Astrocyte (in vitro differentiated cells and primary cell): ENCODE results near the gene SAMMSON. TPM values are rescaled to one million over a fixed set of nuclear protein-coding genes. Genes with fewer than 3 reads are reported as not detected.

Experiments used
- DNase-seq: peaks from one replicate; pipeline ENCODE4 v3.0.0-alpha.2; 2010; ENCODE audit warnings: low read depth
- FAIRE-seq: peaks from 2 replicates; lab custom pipeline; 2011; peaks lifted over from hg19 to GRCh38; lab: Jason Lieb, UNC
- H2AFZ ChIP-seq: 2 replicates; pipeline ENCODE4 v1.6.0; 2012; ENCODE audit warnings: low read depth, low read length, inconsistent platforms
- H3K27ac ChIP-seq: 2 replicates; pipeline ENCODE4 v1.5.1; 2011; ENCODE audit warnings: low read depth, low read length, inconsistent platforms
- H3K27me3 ChIP-seq: 2 replicates; pipeline ENCODE4 v1.6.0; 2011; ENCODE audit warnings: low read length, inconsistent platforms; ENCODE audit not compliant: insufficient read depth
- H3K36me3 ChIP-seq: 2 replicates; pipeline ENCODE4 v1.5.1; 2011; ENCODE audit warnings: low read length, inconsistent platforms; ENCODE audit not compliant: insufficient read depth
- H3K4me1 ChIP-seq: 2 replicates; pipeline ENCODE4 v1.5.1; 2011; ENCODE audit warnings: low read length, inconsistent platforms; ENCODE audit not compliant: insufficient read depth
- H3K4me2 ChIP-seq: 2 replicates; pipeline ENCODE4 v1.6.0; 2012; ENCODE audit warnings: low read length, inconsistent platforms
- H3K4me3 ChIP-seq: 2 replicates; pipeline ENCODE4 v1.5.1; 2011; ENCODE audit warnings: low read depth, mild to moderate bottlenecking, low read length, inconsistent platforms; ENCODE audit not compliant: insufficient read depth
- H3K79me2 ChIP-seq: 2 replicates; pipeline ENCODE4 v1.6.0; 2012; ENCODE audit warnings: mild to moderate bottlenecking, low read length, inconsistent platforms; ENCODE audit not compliant: insufficient read depth
- H3K9ac ChIP-seq: 2 replicates; pipeline ENCODE4 v1.6.0; 2012; ENCODE audit warnings: mild to moderate bottlenecking, low read length, inconsistent platforms
- H3K9me3 ChIP-seq: 2 replicates; pipeline ENCODE4 v1.5.1; 2012; ENCODE audit warnings: low read depth, mild to moderate bottlenecking, low read length, inconsistent platforms; ENCODE audit not compliant: insufficient read depth
- H4K20me1 ChIP-seq: 2 replicates; pipeline ENCODE4 v1.6.0; 2012; ENCODE audit warnings: low read length, inconsistent platforms; ENCODE audit not compliant: insufficient read depth
- H3K27ac Mint-ChIP-seq: one replicate; pipeline ENCODE4 v1.8.0; 2021; ENCODE audit warnings: mild to moderate bottlenecking, mixed read lengths; ENCODE audit not compliant: unreplicated experiment
- H3K27me3 Mint-ChIP-seq: one replicate; pipeline ENCODE4 v1.8.0; 2021; ENCODE audit warnings: low read depth, mixed read lengths; ENCODE audit not compliant: unreplicated experiment
- H3K36me3 Mint-ChIP-seq: one replicate; pipeline ENCODE4 v1.8.0; 2021; ENCODE audit warnings: low read depth, mixed read lengths; ENCODE audit not compliant: unreplicated experiment
- H3K4me1 Mint-ChIP-seq: one replicate; pipeline ENCODE4 v1.8.0; 2021; ENCODE audit warnings: low read depth, mixed read lengths; ENCODE audit not compliant: unreplicated experiment
- H3K4me3 Mint-ChIP-seq: one replicate; pipeline ENCODE4 v1.8.0; 2021; ENCODE audit warnings: mild to moderate bottlenecking, moderate library complexity, mixed read lengths; ENCODE audit not compliant: unreplicated experiment
- H3K9me3 Mint-ChIP-seq: one replicate; pipeline ENCODE4 v1.8.0; 2021; ENCODE audit warnings: mild to moderate bottlenecking, mixed read lengths; ENCODE audit not compliant: unreplicated experiment
- EZH2 ChIP-seq: IDR thresholded peaks from 2 replicates; pipeline ENCODE4 v1.6.1; 2012; ENCODE audit warnings: mild to moderate bottlenecking, low read length, inconsistent platforms; ENCODE audit not compliant: insufficient read depth
- total RNA-seq: library from RNA; stranded (reverse); gene quantifications from 2 replicates; pipeline ENCODE4 v1.2.1, GENCODE V29; 2021
- TF ChIP-seq, protein P1 (sequence below): IDR thresholded peaks from 2 replicates; pipeline ENCODE4 v1.5.1; 2011; ENCODE audit warnings: low read depth, mild to moderate bottlenecking, inconsistent platforms, low read length, moderate library complexity; ENCODE audit not compliant: insufficient read depth

SAMMSON gene
- total RNA-seq, 1 donor from 2014 or later: not detected

- TF ChIP-seq, protein P1, sequence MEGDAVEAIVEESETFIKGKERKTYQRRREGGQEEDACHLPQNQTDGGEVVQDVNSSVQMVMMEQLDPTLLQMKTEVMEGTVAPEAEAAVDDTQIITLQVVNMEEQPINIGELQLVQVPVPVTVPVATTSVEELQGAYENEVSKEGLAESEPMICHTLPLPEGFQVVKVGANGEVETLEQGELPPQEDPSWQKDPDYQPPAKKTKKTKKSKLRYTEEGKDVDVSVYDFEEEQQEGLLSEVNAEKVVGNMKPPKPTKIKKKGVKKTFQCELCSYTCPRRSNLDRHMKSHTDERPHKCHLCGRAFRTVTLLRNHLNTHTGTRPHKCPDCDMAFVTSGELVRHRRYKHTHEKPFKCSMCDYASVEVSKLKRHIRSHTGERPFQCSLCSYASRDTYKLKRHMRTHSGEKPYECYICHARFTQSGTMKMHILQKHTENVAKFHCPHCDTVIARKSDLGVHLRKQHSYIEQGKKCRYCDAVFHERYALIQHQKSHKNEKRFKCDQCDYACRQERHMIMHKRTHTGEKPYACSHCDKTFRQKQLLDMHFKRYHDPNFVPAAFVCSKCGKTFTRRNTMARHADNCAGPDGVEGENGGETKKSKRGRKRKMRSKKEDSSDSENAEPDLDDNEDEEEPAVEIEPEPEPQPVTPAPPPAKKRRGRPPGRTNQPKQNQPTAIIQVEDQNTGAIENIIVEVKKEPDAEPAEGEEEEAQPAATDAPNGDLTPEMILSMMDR: no peak
- TF ChIP-seq EZH2: no peak
- H3K9me3 Mint-ChIP-seq: peaks cover 4% of the 10 kb centered on the region
- Histone ChIP-seq H4K20me1 (no peaks in the 10 kb centered on the region), H3K4me3 (no peak overlapping the region), H3K27ac (no peak overlapping the region), H3K79me2 (no peaks in the 10 kb centered on the region), H3K4me1 (no peaks in the 10 kb centered on the region), H3K4me2 (no peak overlapping the region), H3K9ac (no peak overlapping the region), H3K9me3 (no peaks in the 10 kb centered on the region), H2AFZ (no peak overlapping the region), H3K36me3 (no peaks in the 10 kb centered on the region), H3K27me3 (no peaks in the 10 kb centered on the region)
- no peak overlapping the region for H3K4me3 Mint-ChIP-seq
- peaks cover 5% of the 10 kb centered on the region for H3K4me1 Mint-ChIP-seq
- H3K27ac Mint-ChIP-seq: no peak overlapping the region
- peaks cover 2% of the 10 kb centered on the region for H3K27me3 Mint-ChIP-seq
- H3K36me3 Mint-ChIP-seq: no peaks in the 10 kb centered on the region
- DNase-seq (no peak), FAIRE-seq (no peak)
These were observed 11.7 kb upstream of the SAMMSON start for GRCh38 chr3:69987833-69988232.

DNA sequence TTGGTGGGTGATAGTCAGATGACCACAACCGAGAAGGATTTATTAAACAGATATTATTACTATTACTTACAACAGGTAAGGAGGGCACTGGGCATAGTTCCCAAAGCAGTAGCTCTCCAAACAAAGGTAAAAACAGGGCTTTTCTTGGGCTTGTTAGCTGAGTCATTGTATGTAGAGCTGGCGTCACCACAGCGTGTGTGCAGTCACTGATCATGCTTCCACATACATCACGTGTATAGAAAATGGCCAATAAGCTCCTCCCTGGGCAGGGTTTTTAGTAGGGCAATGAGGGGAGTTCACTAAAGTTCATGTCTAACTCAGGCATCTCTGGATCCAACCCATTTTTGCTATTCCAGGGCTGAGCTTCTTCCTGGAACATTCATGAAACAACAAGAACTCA is 5.8 kb upstream of the SAMMSON start:
- Histone ChIP-seq H3K36me3 (no peaks in the 10 kb centered on the region), H4K20me1 (no peaks in the 10 kb centered on the region), H3K4me3 (no peak overlapping the region), H3K27ac (no peak overlapping the region), H3K4me2 (no peak overlapping the region), H3K9me3 (no peaks in the 10 kb centered on the region), H3K27me3 (no peaks in the 10 kb centered on the region), H3K4me1 (no peaks in the 10 kb centered on the region), H3K79me2 (no peaks in the 10 kb centered on the region), H3K9ac (no peak overlapping the region), H2AFZ (no peak overlapping the region)
- H3K9me3 Mint-ChIP-seq: peaks cover 4% of the 10 kb centered on the region
- FAIRE-seq (no peak), DNase-seq (no peak)
- no peak for TF ChIP-seq EZH2
- TF ChIP-seq, protein P1: no peak
- no peaks in the 10 kb centered on the region for H3K36me3 Mint-ChIP-seq
- H3K4me3 Mint-ChIP-seq: no peak overlapping the region
- H3K27me3 Mint-ChIP-seq: no peaks in the 10 kb centered on the region
- H3K27ac Mint-ChIP-seq: no peak overlapping the region
- H3K4me1 Mint-ChIP-seq: peaks cover 5% of the 10 kb centered on the region

GRCh38 chr3:69994919-69995318 is 4.6 kb upstream of the SAMMSON start:
- H3K4me1 Mint-ChIP-seq: peaks cover 8% of the 10 kb centered on the region
- no peaks in the 10 kb centered on the region for H3K79me2 ChIP-seq
- H3K9me3 Mint-ChIP-seq: no peaks in the 10 kb centered on the region
- H2AFZ ChIP-seq: no peak overlapping the region
- no peaks in the 10 kb centered on the region for H4K20me1 ChIP-seq
- H3K36me3 ChIP-seq: no peaks in the 10 kb centered on the region
- no peak overlapping the region for H3K9ac ChIP-seq
- FAIRE-seq: no peak
- no peak overlapping the region for H3K27ac ChIP-seq
- no peak for DNase-seq
- no peak overlapping the region for H3K4me3 Mint-ChIP-seq
- no peak overlapping the region for H3K27ac Mint-ChIP-seq
- no peak overlapping the region for H3K4me3 ChIP-seq
- no peaks in the 10 kb centered on the region for H3K9me3 ChIP-seq
- no peaks in the 10 kb centered on the region for H3K36me3 Mint-ChIP-seq
- H3K4me2 ChIP-seq: no peak overlapping the region
- H3K27me3 ChIP-seq: no peaks in the 10 kb centered on the region
- H3K4me1 ChIP-seq: no peaks in the 10 kb centered on the region
- no peak for TF ChIP-seq EZH2
- TF ChIP-seq, protein P1: no peak
- no peaks in the 10 kb centered on the region for H3K27me3 Mint-ChIP-seq
